HepG2 (cell line): ENCODE results near the gene TRAPPC5. TPM values are rescaled to one million over a fixed set of nuclear protein-coding genes. Genes with fewer than 3 reads are reported as not detected.

Experiments
- CC2D1A ChIP-seq: sonication (generic); formaldehyde crosslinking; IDR thresholded peaks from 2 replicates; pipeline ENCODE4 v1.8.1; 2023; ENCODE audit warnings: mild to moderate bottlenecking, missing genetic modification reagents
- DZIP1 ChIP-seq: sonication (generic); formaldehyde crosslinking; IDR thresholded peaks from 2 replicates; pipeline ENCODE4 v1.5.0; 2020; ENCODE audit warnings: mild to moderate bottlenecking, missing genetic modification reagents
- GATA4 ChIP-seq: sonication (generic); IDR thresholded peaks from 2 replicates; pipeline ENCODE4 v1.6.1; 2016; ENCODE audit warnings: antibody characterized with exemption, low read depth, borderline replicate concordance
- HHEX ChIP-seq: IDR thresholded peaks from 2 replicates; pipeline ENCODE4 v1.6.1; 2016; ENCODE audit warnings: control low read depth
- HNF4G ChIP-seq, 2 experiments: sonication (generic) in 1 of 2; formaldehyde crosslinking in 1 of 2; IDR thresholded peaks; 2 replicates each; pipeline versions ENCODE4 v1.4.0 to v1.6.1; 2011 to 2020; ENCODE audit warnings: borderline replicate concordance in 2 of 2, low read depth in 2 of 2, mild to moderate bottlenecking in 2 of 2, low read length in 1 of 2, missing genetic modification reagents in 1 of 2, moderate library complexity in 1 of 2
- HNRNPUL1 ChIP-seq: fragments of 200-400 bp; formaldehyde crosslinking; IDR thresholded peaks from 2 replicates; pipeline ENCODE4 v1.6.1; 2017; ENCODE audit warnings: low read depth, mild to moderate bottlenecking, low read length, moderate library complexity
- NCOA2 ChIP-seq: sonication (generic); formaldehyde crosslinking; IDR thresholded peaks from 2 replicates; pipeline ENCODE4 v1.8.0; 2022; ENCODE audit warnings: inconsistent platforms
- PHF8 ChIP-seq: sonication (generic); formaldehyde crosslinking; IDR thresholded peaks from 2 replicates; pipeline ENCODE4 v1.5.0; 2020; ENCODE audit warnings: missing genetic modification reagents
- PRMT3 ChIP-seq: sonication (generic); formaldehyde crosslinking; IDR thresholded peaks from 2 replicates; pipeline ENCODE4 v1.8.1; 2022; ENCODE audit warnings: low read depth, mild to moderate bottlenecking, moderate library complexity, missing genetic modification reagents, borderline replicate concordance
- RAD21 ChIP-seq: fragments of 450-650 bp; formaldehyde crosslinking; IDR thresholded peaks from 2 replicates; pipeline ENCODE4 v1.5.0; 2020; ENCODE audit warnings: mild to moderate bottlenecking
- RXRB ChIP-seq: IDR thresholded peaks from 2 replicates; pipeline ENCODE4 v1.6.1; 2016; ENCODE audit warnings: borderline replicate concordance, missing genetic modification reagents, missing compliant biosample characterization
- TBX3 ChIP-seq: fragments of 450-650 bp; IDR thresholded peaks from 2 replicates; pipeline ENCODE4 v1.6.1; 2017; ENCODE audit warnings: antibody characterized with exemption, mild to moderate bottlenecking, inconsistent platforms, borderline replicate concordance
- TCF12 ChIP-seq, 2 experiments: fragments of 450-650 bp in 1 of 2; sonication (generic) in 1 of 2; formaldehyde crosslinking in 1 of 2; IDR thresholded peaks; 2 replicates each; pipeline versions ENCODE4 v1.6.1 to v1.8.0; 2017 to 2022; ENCODE audit warnings: antibody characterized with exemption in 1 of 2, mild to moderate bottlenecking in 1 of 2, missing genetic modification reagents in 1 of 2, moderate library complexity in 1 of 2
- TSC22D2 ChIP-seq: sonication (generic); formaldehyde crosslinking; IDR thresholded peaks from 2 replicates; pipeline ENCODE4 v1.5.1; 2020; ENCODE audit warnings: missing genetic modification reagents, mild to moderate bottlenecking, borderline replicate concordance
- ZNF205 ChIP-seq: IDR thresholded peaks from 2 replicates; pipeline ENCODE4 v1.6.1; 2018; ENCODE audit warnings: missing biosample characterization, missing genetic modification reagents
- ZNF431 ChIP-seq: sonication (generic); formaldehyde crosslinking; IDR thresholded peaks from 2 replicates; pipeline ENCODE4 v1.9.0; 2022; ENCODE audit warnings: missing genetic modification reagents, low read depth, mild to moderate bottlenecking, borderline replicate concordance
- ZNF629 ChIP-seq: sonication (generic); formaldehyde crosslinking; conservative IDR thresholded peaks from 2 replicates; pipeline ENCODE4 v1.5.0; 2020; ENCODE audit warnings: missing genetic modification reagents
- ZNF713 ChIP-seq: sonication (generic); formaldehyde crosslinking; IDR thresholded peaks from 2 replicates; pipeline ENCODE4 v1.4.0; 2020; ENCODE audit warnings: mild to moderate bottlenecking, missing genetic modification reagents
- polyA plus RNA-seq, 8 experiments: library from polyadenylated mRNA; depleted of rRNA in 3 of 8; stranded (reverse) in 7 of 8; unstranded in 1 of 8; fragments of >200 nt; fragmentation: Illumina TruSeq in 4 of 8; extraction: Trizol in 4 of 8; gene quantifications; 2 replicates each; pipeline versions ENCODE4 v1.2.1 to v1.2.3, GENCODE V29; 2011 to 2016; ENCODE audit warnings: low read depth in 4 of 8, missing spikeins in 1 of 8, mixed read lengths in 1 of 8; ENCODE audit not compliant: insufficient read depth in 1 of 8
- total RNA-seq, 5 experiments: library from RNA; depleted of rRNA; stranded (reverse); fragments of >200 nt; fragmentation: Illumina TruSeq; extraction: Trizol; gene quantifications; 2 replicates each; pipeline ENCODE4 v1.2.3, GENCODE V29; 2016; ENCODE audit warnings: low read depth in 1 of 5
- TF ChIP-seq, protein P1 (sequence below): sonication (generic); formaldehyde crosslinking; IDR thresholded peaks from 2 replicates; pipeline ENCODE4 v1.5.1; 2020; ENCODE audit warnings: missing genetic modification reagents, mild to moderate bottlenecking, borderline replicate concordance
- TF ChIP-seq, protein P2 (sequence below): sonication (generic); formaldehyde crosslinking; IDR thresholded peaks from 2 replicates; pipeline ENCODE4 v1.8.0; 2023; ENCODE audit warnings: mild to moderate bottlenecking, missing genetic modification reagents

The TRAPPC5 gene
- total and polyA plus RNA-seq, 2 of the 13 experiments (the other 11 are each of a cell fraction or from before 2014, with no cell fraction given), result 38.5 to 78.7 TPM

DNA sequence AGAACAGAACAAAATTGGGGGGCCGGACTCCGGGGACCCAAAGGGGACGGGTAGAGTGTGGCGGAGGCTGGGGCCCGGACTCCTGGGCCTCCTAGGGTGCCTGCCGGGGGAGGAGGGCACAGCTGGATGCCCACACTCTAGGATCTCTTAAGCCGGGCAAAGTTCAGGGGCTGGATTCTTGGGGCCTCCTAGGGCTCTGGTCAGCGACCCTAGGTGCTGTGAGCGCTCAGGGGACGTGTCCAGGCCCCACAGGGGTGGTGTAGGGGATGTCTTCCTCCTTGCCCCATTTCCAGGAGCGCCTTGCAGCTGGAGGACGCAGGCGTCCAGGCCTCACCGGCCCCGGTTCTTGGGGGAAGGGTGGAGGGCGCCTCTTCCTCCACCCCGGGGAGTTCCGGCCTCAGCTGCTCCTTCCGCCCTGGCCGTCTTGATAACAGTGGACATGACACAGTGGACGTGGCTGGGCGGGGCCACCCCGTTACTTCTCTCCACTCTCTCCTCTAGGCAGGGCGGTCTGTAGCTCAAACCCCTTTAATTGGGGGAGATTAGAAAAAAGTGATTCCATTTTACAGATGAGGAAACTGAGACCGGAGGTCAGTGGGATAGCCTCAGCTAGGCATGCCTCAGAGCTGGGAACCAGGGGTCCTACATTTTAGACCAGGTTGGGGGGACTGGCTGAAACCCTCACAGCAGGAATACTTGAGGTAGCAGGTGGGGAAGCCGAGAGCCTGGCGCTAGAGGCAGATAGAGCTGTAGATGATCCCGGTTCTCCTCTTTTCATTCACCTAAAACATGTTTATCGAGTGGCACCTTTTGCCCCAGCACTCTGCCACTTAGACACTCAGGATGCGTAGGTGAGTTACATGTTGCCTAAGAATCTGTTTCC lies 43.0 kb upstream of the TRAPPC5 start (continued):
- TF ChIP-seq, protein P1, sequence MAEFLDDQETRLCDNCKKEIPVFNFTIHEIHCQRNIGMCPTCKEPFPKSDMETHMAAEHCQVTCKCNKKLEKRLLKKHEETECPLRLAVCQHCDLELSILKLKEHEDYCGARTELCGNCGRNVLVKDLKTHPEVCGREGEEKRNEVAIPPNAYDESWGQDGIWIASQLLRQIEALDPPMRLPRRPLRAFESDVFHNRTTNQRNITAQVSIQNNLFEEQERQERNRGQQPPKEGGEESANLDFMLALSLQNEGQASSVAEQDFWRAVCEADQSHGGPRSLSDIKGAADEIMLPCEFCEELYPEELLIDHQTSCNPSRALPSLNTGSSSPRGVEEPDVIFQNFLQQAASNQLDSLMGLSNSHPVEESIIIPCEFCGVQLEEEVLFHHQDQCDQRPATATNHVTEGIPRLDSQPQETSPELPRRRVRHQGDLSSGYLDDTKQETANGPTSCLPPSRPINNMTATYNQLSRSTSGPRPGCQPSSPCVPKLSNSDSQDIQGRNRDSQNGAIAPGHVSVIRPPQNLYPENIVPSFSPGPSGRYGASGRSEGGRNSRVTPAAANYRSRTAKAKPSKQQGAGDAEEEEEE (CRISPR knock-in tag), result no peak
- TF ChIP-seq, protein P2, sequence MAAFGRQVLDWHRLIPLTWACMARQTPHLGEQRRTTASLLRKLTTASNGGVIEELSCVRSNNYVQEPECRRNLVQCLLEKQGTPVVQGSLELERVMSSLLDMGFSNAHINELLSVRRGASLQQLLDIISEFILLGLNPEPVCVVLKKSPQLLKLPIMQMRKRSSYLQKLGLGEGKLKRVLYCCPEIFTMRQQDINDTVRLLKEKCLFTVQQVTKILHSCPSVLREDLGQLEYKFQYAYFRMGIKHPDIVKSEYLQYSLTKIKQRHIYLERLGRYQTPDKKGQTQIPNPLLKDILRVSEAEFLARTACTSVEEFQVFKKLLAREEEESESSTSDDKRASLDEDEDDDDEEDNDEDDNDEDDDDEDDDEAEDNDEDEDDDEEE, result no peak
- TF ChIP-seq GATA4 (no peak), RXRB (CRISPR knock-in tag) (no peak), ZNF205 (CRISPR knock-in tag) (0 out of 2 replicates have a peak, but pooled peaks have one; percentile 23), HNF4G (IDR thresholded peaks at IDR 0.05; ENCODE audit: borderline replicate concordance, low read depth, low read length) (peak; percentile 4; the same call in 1 of the 2 replicates), HNF4G (CRISPR knock-in tag; IDR thresholded peaks at IDR 0.05; ENCODE audit: borderline replicate concordance, low read depth) (no peak), ZNF629 (CRISPR knock-in tag) (peak; percentile 89), PRMT3 (CRISPR knock-in tag) (no peak), DZIP1 (no peak), RAD21 (CRISPR knock-in tag) (0 out of 2 replicates have a peak, but pooled peaks have one; percentile 26), NCOA2 (CRISPR knock-in tag) (no peak), HNRNPUL1 (no peak), HHEX (CRISPR knock-in tag) (no peak), ZNF713 (CRISPR knock-in tag) (no peak), TBX3 (no peak), TSC22D2 (CRISPR knock-in tag) (no peak), TCF12 (IDR thresholded peaks at IDR 0.05) (no peak), TCF12 (CRISPR knock-in tag; IDR thresholded peaks at IDR 0.05) (no peak), PHF8 (0 out of 2 replicates have a peak, but pooled peaks have one; percentile 8), ZNF431 (CRISPR knock-in tag) (no peak), CC2D1A (no peak)
